Measurements from ENCODE around the gene RNLS.

GRCh38 chr10:88562152-88562551 lies 21.0 kb downstream of the RNLS start:
- TF ChIP-seq CTCF (IDR thresholded peaks at IDR 0.05) (no peak), POLR2A (IDR thresholded peaks at IDR 0.05) (no peak)

All from testis (tissue), 2 donors.